Fibroblast of the aortic adventitia (primary cell): ENCODE measurements around the gene FAM89B. TPM values are rescaled to one million over a fixed set of nuclear protein-coding genes. Genes with fewer than 3 reads are reported as not detected.

Experiments
- DNase-seq: peaks from one replicate; pipeline ENCODE4 v3.0.0-alpha.2; 2010; ENCODE audit warnings: low read depth
- H3K4me3 ChIP-seq: 2 replicates; pipeline ENCODE4 v1.5.1; 2011; ENCODE audit warnings: low read depth, mild to moderate bottlenecking, control low read depth, low read length, moderate library complexity
- total RNA-seq: library from RNA; depleted of rRNA; stranded (reverse); fragments of >200 nt; gene quantifications from 2 replicates; pipeline ENCODE4 v1.2.3, GENCODE V29; 2012; ENCODE audit warnings: low replicate concordance
- TF ChIP-seq, protein P1 (sequence below): IDR thresholded peaks from 2 replicates; pipeline ENCODE4 v1.5.1; 2011; ENCODE audit warnings: mild to moderate bottlenecking, low read length, control low read depth, inconsistent platforms; ENCODE audit not compliant: insufficient read depth

FAM89B gene
- total RNA-seq, 1 donor: 21.6 TPM

DNA sequence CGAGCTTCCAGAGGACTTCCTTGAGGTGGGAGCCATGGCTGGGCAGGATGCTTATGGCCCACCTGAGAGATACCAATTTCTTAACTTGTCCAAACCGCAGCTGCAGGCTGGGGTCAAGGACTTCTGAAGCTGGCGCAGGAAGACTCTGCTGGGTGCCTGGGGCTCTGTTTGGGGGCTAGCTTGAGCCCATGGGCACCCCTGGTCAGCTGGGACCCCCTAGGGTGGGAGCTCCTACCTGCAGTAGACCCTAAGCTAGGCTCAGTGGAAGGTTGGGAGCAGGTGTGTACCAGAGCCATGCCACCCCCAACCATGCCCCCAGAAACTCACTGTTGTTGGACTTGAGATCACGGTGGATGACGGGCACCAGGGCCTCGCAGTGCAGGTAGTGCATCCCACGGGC lies 40.4 kb downstream of the FAM89B start:
- peak overlapping the region; percentile 95 for H3K4me3 ChIP-seq
- DNase-seq: no peak
- TF ChIP-seq, protein P1, sequence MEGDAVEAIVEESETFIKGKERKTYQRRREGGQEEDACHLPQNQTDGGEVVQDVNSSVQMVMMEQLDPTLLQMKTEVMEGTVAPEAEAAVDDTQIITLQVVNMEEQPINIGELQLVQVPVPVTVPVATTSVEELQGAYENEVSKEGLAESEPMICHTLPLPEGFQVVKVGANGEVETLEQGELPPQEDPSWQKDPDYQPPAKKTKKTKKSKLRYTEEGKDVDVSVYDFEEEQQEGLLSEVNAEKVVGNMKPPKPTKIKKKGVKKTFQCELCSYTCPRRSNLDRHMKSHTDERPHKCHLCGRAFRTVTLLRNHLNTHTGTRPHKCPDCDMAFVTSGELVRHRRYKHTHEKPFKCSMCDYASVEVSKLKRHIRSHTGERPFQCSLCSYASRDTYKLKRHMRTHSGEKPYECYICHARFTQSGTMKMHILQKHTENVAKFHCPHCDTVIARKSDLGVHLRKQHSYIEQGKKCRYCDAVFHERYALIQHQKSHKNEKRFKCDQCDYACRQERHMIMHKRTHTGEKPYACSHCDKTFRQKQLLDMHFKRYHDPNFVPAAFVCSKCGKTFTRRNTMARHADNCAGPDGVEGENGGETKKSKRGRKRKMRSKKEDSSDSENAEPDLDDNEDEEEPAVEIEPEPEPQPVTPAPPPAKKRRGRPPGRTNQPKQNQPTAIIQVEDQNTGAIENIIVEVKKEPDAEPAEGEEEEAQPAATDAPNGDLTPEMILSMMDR: no peak

DNA sequence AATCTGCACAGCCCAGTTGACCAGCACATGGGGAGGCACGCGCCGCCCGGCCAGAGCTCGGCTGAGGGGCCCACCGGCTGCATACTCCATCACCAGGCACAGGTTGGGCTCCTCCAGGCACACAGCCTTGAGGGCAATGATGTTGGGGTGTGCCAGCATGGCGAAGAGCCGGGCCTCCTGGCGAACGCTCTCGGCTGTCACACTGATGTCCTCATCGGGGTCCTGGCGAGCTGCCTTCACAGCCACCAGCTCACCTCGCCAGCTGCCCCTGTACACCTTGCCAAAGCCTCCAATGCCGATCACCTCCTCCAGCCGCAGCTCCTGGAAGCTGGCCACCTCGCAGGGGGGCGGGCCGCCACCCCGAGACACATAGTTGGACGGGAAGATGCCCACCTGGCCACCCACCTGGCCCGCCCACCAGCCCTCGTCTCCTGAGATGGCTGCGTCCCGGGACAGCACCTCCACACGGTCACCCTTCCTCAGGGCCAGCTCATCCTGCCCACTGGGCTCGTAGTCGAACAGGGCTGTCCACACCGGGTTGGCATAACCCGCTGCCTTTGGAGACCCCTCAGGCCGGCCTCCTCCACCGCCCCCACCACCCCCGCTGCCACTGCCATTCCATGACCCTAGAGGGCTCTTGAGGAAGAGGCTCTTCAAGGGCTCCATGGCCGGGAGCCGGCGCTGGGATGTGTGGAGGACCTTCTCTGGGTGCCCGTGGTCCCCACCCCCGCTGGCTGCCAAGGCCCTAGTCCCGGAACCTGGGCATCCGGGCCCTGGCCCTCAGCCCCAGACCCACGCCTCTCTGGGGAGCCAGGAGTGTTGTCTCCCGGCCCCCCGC lies 41.0 kb downstream of the FAM89B start:
- no peak for DNase-seq
- TF ChIP-seq, protein P1: no peak
- peak overlapping the region; percentile 95 for H3K4me3 ChIP-seq

- TF ChIP-seq, protein P1: no peak
- H3K4me3 ChIP-seq: peak within 1 kb of the TSS; percentile 95
- peak; percentile 100 for DNase-seq
Observed at GRCh38 chr11:65615229-65615949, 43.1 kb downstream of the FAM89B start, which contains the start of gene PCNX3. Gene PCNX3 (plus strand): TSS chr11:65615776. CDS start chr11:65616312, 536 bp downstream.

- DNase-seq: no peak
- TF ChIP-seq, protein P1: no peak
- H3K4me3 ChIP-seq: peak overlapping the region; percentile 74
Observed at GRCh38 chr11:65615950-65616574, 43.7 kb downstream of the FAM89B start.

DNA sequence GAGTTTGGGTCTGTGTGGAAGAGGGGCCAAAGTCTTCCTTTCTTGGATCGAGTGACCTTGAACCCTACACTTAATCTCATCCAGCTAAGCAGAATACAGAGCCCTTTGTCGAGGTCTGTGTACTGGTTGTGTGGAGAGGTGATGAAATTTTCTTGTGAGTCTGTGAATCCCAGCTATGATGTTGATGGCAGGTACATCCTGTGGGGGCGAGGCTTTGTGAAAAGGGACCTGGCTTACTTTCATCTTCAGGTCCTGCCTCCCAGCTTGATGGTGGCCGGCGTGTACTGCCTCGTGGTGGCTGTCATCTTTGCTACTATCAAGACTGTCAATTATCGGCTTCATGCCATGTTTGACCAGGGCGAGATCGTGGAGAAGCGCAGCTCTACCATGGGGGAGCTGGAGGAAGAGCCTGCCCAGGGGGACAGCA lies 44.2 kb downstream of the FAM89B start:
- no peak for DNase-seq
- TF ChIP-seq, protein P1: no peak
- peak overlapping the region; percentile 74 for H3K4me3 ChIP-seq

DNA sequence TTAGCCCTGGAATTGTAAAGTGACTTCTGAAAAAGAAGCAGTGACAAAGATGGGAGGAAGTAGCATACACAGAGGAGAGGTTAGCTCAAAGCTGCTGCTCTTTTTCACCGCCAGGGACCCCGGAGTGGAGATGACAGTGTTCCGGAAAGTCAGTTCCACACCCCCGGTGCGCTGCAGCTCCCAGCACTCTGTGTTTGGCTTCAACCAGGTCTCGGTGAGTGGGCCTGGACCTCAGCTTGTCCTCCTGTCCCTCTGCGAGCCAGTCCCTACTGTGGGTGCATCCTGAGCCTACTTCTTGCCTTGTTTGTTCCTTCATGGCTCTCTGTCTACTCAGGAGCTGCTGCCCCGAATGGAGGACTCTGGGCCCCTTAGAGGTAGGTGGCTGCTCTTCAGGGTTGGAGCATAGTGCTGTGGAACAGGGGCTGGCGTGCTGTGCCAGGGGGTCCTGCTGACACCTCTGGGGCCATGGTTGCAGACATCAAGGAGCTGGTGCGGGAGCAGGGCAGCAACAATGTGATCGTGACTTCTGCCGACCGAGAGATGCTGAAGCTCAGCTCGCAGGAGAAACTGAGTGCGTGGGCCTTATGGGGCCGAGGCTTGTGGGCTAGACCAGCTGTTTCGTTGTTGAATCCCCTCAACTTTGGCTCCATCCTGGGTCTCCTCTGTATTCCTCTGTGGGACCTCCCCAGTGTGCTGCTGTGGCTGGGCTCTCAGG lies 45.0 kb downstream of the FAM89B start:
- H3K4me3 ChIP-seq: peak overlapping the region; percentile 74
- TF ChIP-seq, protein P1: no peak
- DNase-seq: no peak
